Pancreas (tissue), 10 donors: Measurements from ENCODE around the gene SERPINB3. TPM values are rescaled to one million over a fixed set of nuclear protein-coding genes. Genes with fewer than 3 reads are reported as not detected.

Source experiments
- ATAC-seq, 4 donors: fragments of 200-7000 bp; cut with Tn5 transposase; one replicate each; pipeline versions ENCODE4 v1.8.0 to v1.9.1; 2020; ENCODE audit warnings: mild to moderate bottlenecking in 4 of 4, moderate library complexity in 4 of 4
- DNase-seq, 6 donors: peaks; one replicate each; pipeline ENCODE4 v3.0.0-alpha.2; 2020
- FAIRE-seq: peaks from 2 replicates; lab custom pipeline; 2012; peaks lifted over from hg19 to GRCh38; lab: Jason Lieb, UNC
- H3K27ac ChIP-seq, 4 donors: fragments of 200-600 bp; sonication (generic); 1 replicate in 3 of 4; 2 replicates in 1 of 4; pipeline versions ENCODE4 v1.5.0 to v1.8.0; 2020
- H3K27me3 ChIP-seq, 4 donors: fragments of 200-600 bp; one replicate each; pipeline ENCODE4 v1.8.0; 2021
- H3K36me3 ChIP-seq, 3 donors: fragments of 200-600 bp; sonication (generic) in 1 of 3; one replicate each; pipeline versions ENCODE4 v1.5.0 to v1.8.0; 2020 to 2021
- H3K4me1 ChIP-seq, 3 donors: fragments of 200-600 bp; one replicate each; pipeline ENCODE4 v1.8.0; 2021
- H3K4me3 ChIP-seq, 4 donors: fragments of 200-600 bp; sonication (generic) in 2 of 4; one replicate each; pipeline versions ENCODE4 v1.5.0 to v1.8.0; 2020 to 2021
- H3K9me3 ChIP-seq, 4 donors: fragments of 200-600 bp; one replicate each; pipeline ENCODE4 v1.8.0; 2021
- CTCF ChIP-seq, 4 donors: fragments of 200-600 bp; sonication (generic) in 3 of 4; IDR thresholded peaks; one replicate each; pipeline versions ENCODE4 v1.5.0 to v1.8.0; 2021; ENCODE audit warnings: antibody characterized with exemption in 4 of 4
- WGBS, 2 donors: extraction: QIAGEN DNeasy Blood & Tissue Kit; methylation state at CpG; one replicate each; pipeline ENCODE4 v1.1.7; 2013; 5-methylcytosine and 5-hydroxymethylcytosine counted together
- intact Hi-C, 3 donors: fragments of 100-400 bp; cut with DNase I; formaldehyde crosslinking; loops; one replicate each; pipeline versions ENCODE4 v1.11.1 to v1.14.2; 2022
- polyA plus RNA-seq, 2 donors: library from polyadenylated mRNA; stranded (reverse); fragments of 200-250 nt; gene quantifications; one replicate each; pipeline ENCODE4 v1.2.3, GENCODE V29; 2013
- total RNA-seq, 6 donors: library from RNA; stranded (reverse); fragmentation: NEBNext Ultra II Directional in 4 of 6; extraction: Animal tissue kit (Norgen Biotek cat#: 25700) in 4 of 6; gene quantifications; one replicate each; pipeline versions ENCODE4 v1.2.1 to v1.2.4, GENCODE V29; 2021 to 2023
- donor health status: healthy with polysubstance abuse.
- donor health status: DM: no; HTN: no; CAD: no; lungs with moderate emphysema.
- donor health status: DM: no; HTN: no; CAD: no.
- donor health status: control.
- donor health status: control.
- donor health status: Bipolar disorder and iron deficiency.
- donor health status: DM: yes; HTN: yes; CAD: no.
- donor health status: DM: no; HTN: no; CAD: no.
- donor health status: DM: no; HTN: no; CAD: no.
- donor health status: DM: yes; HTN: yes; CAD: no.

SERPINB3 gene
- total and polyA plus RNA-seq, 8 donors: 0.07 TPM; not detected in 7

DNA sequence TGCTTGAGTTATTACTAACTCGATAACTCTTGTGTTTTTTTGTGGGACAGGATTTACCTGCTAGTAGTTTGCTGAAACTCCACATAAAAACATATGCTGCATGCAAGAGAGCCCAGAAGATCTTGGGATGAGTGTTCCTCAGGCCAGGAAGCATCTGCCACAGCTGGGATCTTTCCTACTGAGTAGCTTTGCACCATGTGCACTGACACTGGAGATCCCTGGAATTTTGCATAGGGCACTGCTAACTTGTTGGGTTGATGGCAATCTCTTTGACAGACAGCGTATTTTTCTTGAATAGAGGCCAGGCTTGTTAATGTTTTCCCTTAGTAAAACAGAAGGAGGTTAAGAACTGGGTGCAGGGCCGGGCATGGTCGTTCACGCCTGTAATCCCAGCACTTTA, 40.3 kb upstream of the SERPINB3 start:
- H3K4me3 ChIP-seq: no peak overlapping the region
- peaks cover 0 to 4% (median 0%) of the 10 kb centered on the region in 4 donors for H3K27me3 ChIP-seq
- DNase-seq: no peak
- no peaks in the 10 kb centered on the region for H3K36me3 ChIP-seq
- no peaks in the 10 kb centered on the region for H3K9me3 ChIP-seq
- intact Hi-C loops: no loop called here
- H3K4me1 ChIP-seq: no peaks in the 10 kb centered on the region
- 25 to 30% methylated on average over 5 of the region's 5 CpGs for WGBS, 2 donors
- no peak for FAIRE-seq
- TF ChIP-seq CTCF (IDR thresholded peaks at IDR 0.05): no peak
- no peak for ATAC-seq
- no peak overlapping the region for H3K27ac ChIP-seq

DNA sequence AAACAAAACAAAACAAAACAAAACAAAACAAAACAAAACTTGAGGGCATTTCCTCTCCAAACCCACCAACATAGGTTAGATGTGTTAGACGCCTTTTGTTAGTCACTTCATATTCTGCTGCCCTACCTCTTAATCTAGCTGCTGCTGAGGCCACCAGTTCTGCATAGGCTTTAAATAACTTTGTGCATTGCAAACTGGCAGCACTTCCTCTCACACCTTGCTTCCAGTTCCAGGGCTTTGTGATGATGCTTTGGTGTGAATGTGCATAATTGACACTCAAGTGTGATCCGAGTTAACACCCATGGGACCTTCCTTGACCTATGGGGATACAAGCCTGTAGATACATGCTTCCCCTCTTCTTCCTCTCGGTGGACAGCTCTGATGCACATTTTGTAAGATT, 38.8 kb upstream of the SERPINB3 start:
- no peak for ATAC-seq
- H3K27me3 ChIP-seq: peaks cover 0 to 4% (median 0%) of the 10 kb centered on the region in 4 donors
- intact Hi-C loops: no loop called here
- no peaks in the 10 kb centered on the region for H3K36me3 ChIP-seq
- DNase-seq: no peak
- WGBS, 2 donors: 56 to 71% methylated on average over 3 of the region's 3 CpGs
- no peaks in the 10 kb centered on the region for H3K4me1 ChIP-seq
- H3K4me3 ChIP-seq: no peak overlapping the region
- H3K27ac ChIP-seq: no peak overlapping the region
- no peak for TF ChIP-seq CTCF (IDR thresholded peaks at IDR 0.05)
- no peak for FAIRE-seq
- no peaks in the 10 kb centered on the region for H3K9me3 ChIP-seq

- Histone ChIP-seq H3K27ac (no peak overlapping the region), H3K4me3 (no peak overlapping the region), H3K36me3 (no peaks in the 10 kb centered on the region), H3K27me3 (peaks cover 0 to 4% (median 0%) of the 10 kb centered on the region in 4 donors), H3K4me1 (no peaks in the 10 kb centered on the region), H3K9me3 (no peaks in the 10 kb centered on the region)
- 53 to 66% methylated on average over 3 of the region's 3 CpGs for WGBS, 2 donors
- no peak for DNase-seq
- no peak for ATAC-seq
- intact Hi-C loops: no loop called here
- TF ChIP-seq CTCF (IDR thresholded peaks at IDR 0.05): no peak
- no peak for FAIRE-seq
These were observed 35.5 kb upstream of the SERPINB3 start for GRCh38 chr18:63697097-63697660.

DNA sequence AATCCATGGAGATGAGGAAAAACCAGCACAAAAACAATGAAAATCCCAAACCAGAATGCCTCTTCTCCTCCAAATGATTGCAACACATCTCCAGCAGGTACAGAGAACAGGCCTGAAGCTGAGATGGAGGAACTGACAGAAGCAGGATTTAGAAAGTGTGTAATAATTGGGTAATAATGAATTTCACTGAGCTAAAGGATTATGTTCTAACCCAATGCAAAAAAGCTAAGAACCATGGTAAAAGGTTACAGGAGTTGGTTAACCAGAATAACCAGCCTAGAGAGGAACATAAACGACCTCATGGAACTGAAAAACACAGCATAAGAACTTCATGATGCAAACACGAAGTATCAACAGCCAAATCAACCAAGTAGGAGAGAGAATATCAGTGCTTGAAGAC, 27.4 kb upstream of the SERPINB3 start:
- Histone ChIP-seq H3K9me3 (no peaks in the 10 kb centered on the region), H3K27me3 (peaks cover 0 to 3% (median 0%) of the 10 kb centered on the region in 4 donors), H3K4me3 (no peak overlapping the region), H3K27ac (no peak overlapping the region), H3K4me1 (no peaks in the 10 kb centered on the region), H3K36me3 (no peaks in the 10 kb centered on the region)
- ATAC-seq (no peak), DNase-seq (no peak), FAIRE-seq (no peak)
- intact Hi-C loops: no loop called here
- WGBS, 2 donors: 38 to 43% methylated on average over 2 of the region's 2 CpGs
- no peak for TF ChIP-seq CTCF (IDR thresholded peaks at IDR 0.05)

DNA sequence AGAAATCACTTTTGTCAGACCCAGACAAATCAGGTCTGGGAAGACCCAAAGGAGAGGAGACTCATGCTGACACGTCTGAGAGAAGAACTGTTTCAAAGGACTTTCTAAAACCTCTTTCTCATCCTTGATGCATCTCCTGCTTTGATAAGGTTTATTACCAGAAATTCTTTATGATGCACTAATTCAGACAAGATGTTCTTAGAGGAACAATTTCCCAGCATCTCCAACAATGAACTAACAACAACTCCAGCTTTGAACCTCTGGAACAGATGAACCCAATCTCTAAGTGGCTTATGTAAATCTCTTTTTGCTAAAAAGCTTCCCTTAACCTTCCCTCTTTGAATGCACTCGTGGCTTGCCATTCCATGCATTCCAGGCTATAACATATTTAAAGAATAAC, 25.2 kb upstream of the SERPINB3 start:
- ATAC-seq (no peak), DNase-seq (no peak), FAIRE-seq (no peak)
- no peak for TF ChIP-seq CTCF (IDR thresholded peaks at IDR 0.05)
- intact Hi-C loops: no loop called here
- no peak overlapping the region for H3K4me3 ChIP-seq
- H3K27me3 ChIP-seq: peaks cover 0 to 3% (median 0%) of the 10 kb centered on the region in 4 donors
- 44 to 54% methylated on average over 2 of the region's 2 CpGs for WGBS, 2 donors
- H3K9me3 ChIP-seq: no peaks in the 10 kb centered on the region
- H3K27ac ChIP-seq: no peak overlapping the region
- H3K36me3 ChIP-seq: no peaks in the 10 kb centered on the region
- H3K4me1 ChIP-seq: peaks cover 4 to 7% (median 5%) of the 10 kb centered on the region in 3 donors
